DND-41 (cell line): ENCODE data around the gene FKBP9.

Experiments used
- ATAC-seq: fragments of 200-7000 bp; cut with Tn5 transposase; 3 replicates; pipeline ENCODE4 v1.9.1; 2021; ENCODE audit warnings: low read depth; ENCODE audit not compliant: insufficient read depth
- DNase-seq: peaks from one replicate; pipeline ENCODE4 v3.0.0-alpha.2; 2020
- H2AFZ ChIP-seq: 2 replicates; pipeline ENCODE4 v1.6.0; 2012; ENCODE audit warnings: low read depth, low read length
- H3K27ac ChIP-seq: 2 replicates; pipeline ENCODE4 v1.5.1; 2012; ENCODE audit warnings: low read length, inconsistent platforms
- H3K27me3 ChIP-seq: fragments of 200-600 bp; sonication (generic); 2 replicates; pipeline ENCODE4 v1.6.0; 2012; ENCODE audit warnings: low read length, mild to moderate bottlenecking, inconsistent platforms; ENCODE audit not compliant: insufficient read depth, poor library complexity
- H3K36me3 ChIP-seq: 2 replicates; pipeline ENCODE4 v1.5.1; 2012; ENCODE audit warnings: low read length, inconsistent platforms; ENCODE audit not compliant: insufficient read depth
- H3K4me1 ChIP-seq: 2 replicates; pipeline ENCODE4 v1.5.1; 2012; ENCODE audit warnings: mild to moderate bottlenecking, low read length; ENCODE audit not compliant: insufficient read depth
- H3K4me2 ChIP-seq: 2 replicates; pipeline ENCODE4 v1.6.0; 2012; ENCODE audit warnings: mild to moderate bottlenecking, moderate library complexity, low read length, inconsistent platforms; ENCODE audit not compliant: insufficient read depth
- H3K4me3 ChIP-seq, 2 experiments: fragments of 200-600 bp in 1 of 2; shearing (Covaris generic) in 1 of 2; 2 replicates each; pipeline ENCODE4 v1.5.1; 2012 to 2016; ENCODE audit warnings: inconsistent platforms in 2 of 2, low read length in 2 of 2, mild to moderate bottlenecking in 2 of 2, low read depth in 1 of 2, moderate library complexity in 1 of 2
- H3K79me2 ChIP-seq: 2 replicates; pipeline ENCODE4 v1.6.0; 2012; ENCODE audit warnings: low read length, inconsistent platforms; ENCODE audit not compliant: insufficient read depth
- H3K9ac ChIP-seq: 2 replicates; pipeline ENCODE4 v1.6.0; 2012; ENCODE audit warnings: low read depth, mild to moderate bottlenecking, inconsistent platforms, low read length, moderate library complexity
- H3K9me3 ChIP-seq: 2 replicates; pipeline ENCODE4 v1.5.1; 2012; ENCODE audit warnings: low read length, moderate library complexity, mild to moderate bottlenecking, inconsistent platforms; ENCODE audit not compliant: insufficient read depth, severe bottlenecking
- H4K20me1 ChIP-seq: 2 replicates; pipeline ENCODE4 v1.6.0; 2012; ENCODE audit warnings: low read length; ENCODE audit not compliant: insufficient read depth
- EZH2 ChIP-seq: IDR thresholded peaks from 3 replicates; pipeline ENCODE4 v1.6.1; 2012; ENCODE audit warnings: borderline replicate concordance, low read depth, mild to moderate bottlenecking, moderate library complexity, low read length, inconsistent platforms; ENCODE audit not compliant: severe bottlenecking
- TF ChIP-seq, protein P1 (sequence below): IDR thresholded peaks from 2 replicates; pipeline ENCODE4 v1.5.1; 2012; ENCODE audit warnings: borderline replicate concordance, low read length, moderate library complexity, mild to moderate bottlenecking; ENCODE audit not compliant: poor library complexity, severe bottlenecking; ENCODE audit errors: extremely low read depth

The FKBP9 gene, protein sequence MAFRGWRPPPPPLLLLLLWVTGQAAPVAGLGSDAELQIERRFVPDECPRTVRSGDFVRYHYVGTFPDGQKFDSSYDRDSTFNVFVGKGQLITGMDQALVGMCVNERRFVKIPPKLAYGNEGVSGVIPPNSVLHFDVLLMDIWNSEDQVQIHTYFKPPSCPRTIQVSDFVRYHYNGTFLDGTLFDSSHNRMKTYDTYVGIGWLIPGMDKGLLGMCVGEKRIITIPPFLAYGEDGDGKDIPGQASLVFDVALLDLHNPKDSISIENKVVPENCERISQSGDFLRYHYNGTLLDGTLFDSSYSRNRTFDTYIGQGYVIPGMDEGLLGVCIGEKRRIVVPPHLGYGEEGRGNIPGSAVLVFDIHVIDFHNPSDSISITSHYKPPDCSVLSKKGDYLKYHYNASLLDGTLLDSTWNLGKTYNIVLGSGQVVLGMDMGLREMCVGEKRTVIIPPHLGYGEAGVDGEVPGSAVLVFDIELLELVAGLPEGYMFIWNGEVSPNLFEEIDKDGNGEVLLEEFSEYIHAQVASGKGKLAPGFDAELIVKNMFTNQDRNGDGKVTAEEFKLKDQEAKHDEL

DNA sequence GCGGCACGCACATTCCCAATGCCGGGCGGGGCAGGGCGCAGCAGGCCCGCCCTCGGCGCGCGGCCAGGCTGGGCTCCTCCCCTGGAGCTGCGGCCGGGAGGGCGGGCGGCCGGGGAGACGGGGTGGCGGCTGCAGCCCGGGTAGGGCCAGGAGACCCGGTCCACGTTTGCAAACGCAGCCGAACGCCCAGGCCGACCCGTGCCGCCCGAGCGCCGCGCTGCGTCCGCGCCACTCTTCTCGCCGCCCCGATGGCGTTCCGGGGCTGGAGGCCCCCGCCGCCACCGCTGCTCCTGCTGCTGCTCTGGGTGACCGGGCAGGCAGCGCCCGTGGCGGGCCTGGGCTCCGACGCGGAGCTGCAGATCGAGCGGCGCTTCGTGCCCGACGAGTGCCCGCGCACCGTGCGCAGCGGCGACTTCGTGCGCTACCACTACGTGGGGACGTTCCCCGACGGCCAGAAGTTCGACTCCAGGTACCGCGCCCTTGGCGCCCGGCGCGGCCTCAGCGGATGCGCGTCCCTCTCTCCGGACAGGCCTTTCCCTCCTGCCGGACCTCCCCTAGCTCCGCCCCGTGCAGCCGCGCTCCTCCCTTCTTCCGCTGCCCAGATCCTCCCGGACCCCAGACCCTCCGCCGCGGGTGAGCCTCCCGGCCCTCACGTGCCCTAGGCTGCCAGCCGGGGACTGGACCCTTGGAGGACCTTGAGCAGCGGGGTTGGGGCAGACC lies at the start of gene FKBP9:
Gene FKBP9, plus strand, starts transcription at position 115 of the 720 bp plus-strand sequence. Its CDS starts 134 bp downstream, at position 249.
- Histone ChIP-seq H3K27me3 (no peaks in the 10 kb centered on the region), H3K79me2 (no peaks in the 10 kb centered on the region), H4K20me1 (no peaks in the 10 kb centered on the region), H2AFZ (0 out of 2 replicates have a peak within 1 kb of the TSS, but pooled peaks have one; percentile 13), H3K4me2 (no peak within 1 kb of the TSS), H3K27ac (no peak within 1 kb of the TSS), H3K36me3 (no peaks in the 10 kb centered on the region), H3K4me1 (no peaks in the 10 kb centered on the region), H3K9me3 (no peaks in the 10 kb centered on the region), H3K9ac (no peak within 1 kb of the TSS), H3K4me3 (no peak within 1 kb of the TSS)
- TF ChIP-seq, protein P1, sequence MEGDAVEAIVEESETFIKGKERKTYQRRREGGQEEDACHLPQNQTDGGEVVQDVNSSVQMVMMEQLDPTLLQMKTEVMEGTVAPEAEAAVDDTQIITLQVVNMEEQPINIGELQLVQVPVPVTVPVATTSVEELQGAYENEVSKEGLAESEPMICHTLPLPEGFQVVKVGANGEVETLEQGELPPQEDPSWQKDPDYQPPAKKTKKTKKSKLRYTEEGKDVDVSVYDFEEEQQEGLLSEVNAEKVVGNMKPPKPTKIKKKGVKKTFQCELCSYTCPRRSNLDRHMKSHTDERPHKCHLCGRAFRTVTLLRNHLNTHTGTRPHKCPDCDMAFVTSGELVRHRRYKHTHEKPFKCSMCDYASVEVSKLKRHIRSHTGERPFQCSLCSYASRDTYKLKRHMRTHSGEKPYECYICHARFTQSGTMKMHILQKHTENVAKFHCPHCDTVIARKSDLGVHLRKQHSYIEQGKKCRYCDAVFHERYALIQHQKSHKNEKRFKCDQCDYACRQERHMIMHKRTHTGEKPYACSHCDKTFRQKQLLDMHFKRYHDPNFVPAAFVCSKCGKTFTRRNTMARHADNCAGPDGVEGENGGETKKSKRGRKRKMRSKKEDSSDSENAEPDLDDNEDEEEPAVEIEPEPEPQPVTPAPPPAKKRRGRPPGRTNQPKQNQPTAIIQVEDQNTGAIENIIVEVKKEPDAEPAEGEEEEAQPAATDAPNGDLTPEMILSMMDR, result no peak
- no peak for TF ChIP-seq EZH2
- ATAC-seq (no peak), DNase-seq (no peak)

DNA sequence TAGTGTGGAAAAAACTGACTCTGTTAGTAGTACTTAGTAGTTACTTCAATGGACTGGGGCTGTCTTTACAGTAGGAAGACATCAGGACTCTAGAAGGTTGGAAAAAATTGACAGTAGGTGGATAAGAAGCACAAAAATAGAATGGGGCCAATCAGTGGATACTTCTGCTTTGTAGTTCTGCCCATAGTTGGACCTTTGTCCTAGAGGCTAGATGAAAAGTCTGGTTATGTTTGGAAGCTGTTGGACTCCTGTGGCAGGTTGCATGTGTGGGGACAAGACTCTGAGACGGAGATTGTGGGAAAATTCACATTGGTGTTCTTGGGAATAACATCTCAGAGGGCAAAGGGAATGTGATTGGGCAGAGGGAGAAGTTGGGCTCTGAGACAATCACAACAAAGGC lies 47.0 kb upstream of the FKBP9 start:
- Histone ChIP-seq H4K20me1 (no peaks in the 10 kb centered on the region), H3K4me2 (no peak overlapping the region), H3K4me3 (no peak overlapping the region), H3K4me1 (peaks cover 5% of the 10 kb centered on the region), H3K27ac (no peak overlapping the region), H3K9me3 (no peaks in the 10 kb centered on the region), H3K27me3 (no peaks in the 10 kb centered on the region), H3K9ac (no peak overlapping the region), H2AFZ (no peak overlapping the region), H3K79me2 (no peaks in the 10 kb centered on the region), H3K36me3 (no peaks in the 10 kb centered on the region)
- ATAC-seq (no peak), DNase-seq (no peak)
- TF ChIP-seq, protein P1, result no peak
- TF ChIP-seq EZH2, result no peak

DNA sequence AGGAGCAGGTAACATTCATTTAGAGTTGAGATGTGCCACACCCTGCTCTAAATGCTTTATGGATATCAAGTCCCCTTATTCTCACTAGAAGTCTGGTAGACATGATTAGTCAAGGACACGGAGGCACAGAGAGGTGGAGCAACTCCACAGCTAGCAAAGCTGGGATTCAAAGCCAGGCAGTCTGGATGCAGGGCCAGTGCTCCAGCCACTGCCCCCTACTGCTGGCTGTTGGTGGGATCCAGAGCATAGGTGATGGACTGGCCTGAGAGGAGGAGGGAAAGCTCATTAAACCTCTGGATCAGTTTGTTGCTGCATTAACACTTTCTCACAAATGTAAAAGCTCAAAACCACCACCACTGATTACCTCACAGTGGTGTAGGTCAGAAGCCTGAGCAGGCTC lies 43.1 kb upstream of the FKBP9 start:
- Histone ChIP-seq H3K79me2 (no peaks in the 10 kb centered on the region), H4K20me1 (no peaks in the 10 kb centered on the region), H3K9me3 (no peaks in the 10 kb centered on the region), H2AFZ (no peak overlapping the region), H3K36me3 (no peaks in the 10 kb centered on the region), H3K4me3 (no peak overlapping the region), H3K27ac (no peak overlapping the region), H3K4me1 (no peaks in the 10 kb centered on the region), H3K9ac (no peak overlapping the region), H3K27me3 (no peaks in the 10 kb centered on the region), H3K4me2 (no peak overlapping the region)
- TF ChIP-seq, protein P1, result no peak
- TF ChIP-seq EZH2, result no peak
- DNase-seq (no peak), ATAC-seq (no peak)
